RWPE2 (cell line): ENCODE measurements around the gene RFK.
A peak's percentile ranks its signal among the peaks of the same experiment; 100 is the strongest.
"Not testable (repeated sequence)": the region's sequence is repeated elsewhere in the genome, so short reads cannot be mapped to it uniquely, and the experiment has no call there.

Experiments used
- ATAC-seq: fragments of 200-7000 bp; cut with Tn5 transposase; 3 replicates; pipeline ENCODE4 v1.9.1; 2021; ENCODE audit warnings: low read depth
- DNase-seq: peaks from one replicate; pipeline ENCODE4 v3.0.0-alpha.2; 2020; ENCODE audit warnings: low spot score
- H3K27ac ChIP-seq: fragments of 450-650 bp; 2 replicates; pipeline ENCODE4 v1.5.1; 2017; ENCODE audit warnings: mild to moderate bottlenecking; ENCODE audit not compliant: poor library complexity, severe bottlenecking
- H3K27me3 ChIP-seq: fragments of 250-450 bp; sonication (Bioruptor Pico); 2 replicates; pipeline ENCODE4 v1.5.1; 2021; ENCODE audit warnings: mild to moderate bottlenecking, moderate library complexity; ENCODE audit not compliant: insufficient read depth, poor library complexity, severe bottlenecking
- H3K36me3 ChIP-seq: fragments of 250-450 bp; sonication (Bioruptor Pico); 2 replicates; pipeline ENCODE4 v1.5.1; 2020; ENCODE audit warnings: low read depth, mild to moderate bottlenecking, moderate library complexity
- H3K4me1 ChIP-seq: fragments of 250-450 bp; sonication (Bioruptor Pico); 2 replicates; pipeline ENCODE4 v1.5.1; 2021; ENCODE audit warnings: mild to moderate bottlenecking, moderate library complexity; ENCODE audit not compliant: insufficient read depth, poor library complexity, severe bottlenecking
- H3K4me3 ChIP-seq: fragments of 250-450 bp; sonication (Bioruptor Pico); 2 replicates; pipeline ENCODE4 v1.5.1; 2021; ENCODE audit warnings: mild to moderate bottlenecking, moderate library complexity; ENCODE audit not compliant: severe bottlenecking
- H3K9me3 ChIP-seq: fragments of 250-450 bp; sonication (Bioruptor Pico); 2 replicates; pipeline ENCODE4 v1.5.1; 2021; ENCODE audit warnings: mild to moderate bottlenecking, moderate library complexity; ENCODE audit not compliant: severe bottlenecking
- CTCF ChIP-seq: fragments of 450-650 bp; IDR thresholded peaks from one replicate; pipeline ENCODE4 v1.5.1; 2017; ENCODE audit warnings: mild to moderate bottlenecking, moderate library complexity; ENCODE audit not compliant: poor library complexity, severe bottlenecking

RFK gene

GRCh38 chr9:76394195-76394959 lies at the start of gene RFK:
TSS of gene RFK (minus strand) at chr9:76394426. CDS start at chr9:76394171, 255 bp downstream.
- peaks cover 16% of the 10 kb centered on the region for H3K36me3 ChIP-seq
- H3K9me3 ChIP-seq = peaks cover 3% of the 10 kb centered on the region
- ATAC-seq (peak; percentile 85), DNase-seq (peak; percentile 82)
- H3K27ac ChIP-seq = peak within 1 kb of the TSS; percentile 54
- no peaks in the 10 kb centered on the region for H3K4me1 ChIP-seq
- peak within 1 kb of the TSS; percentile 71 for H3K4me3 ChIP-seq
- TF ChIP-seq CTCF = peak; percentile 61
- no peaks in the 10 kb centered on the region for H3K27me3 ChIP-seq

- no peak overlapping the region for H3K4me3 ChIP-seq
- H3K36me3 ChIP-seq = no peaks in the 10 kb centered on the region
- no peaks in the 10 kb centered on the region for H3K27me3 ChIP-seq
- DNase-seq (no peak), ATAC-seq (no peak)
- no peaks in the 10 kb centered on the region for H3K9me3 ChIP-seq
- H3K27ac ChIP-seq = no peak overlapping the region
- no peak for TF ChIP-seq CTCF
- H3K4me1 ChIP-seq = no peaks in the 10 kb centered on the region
These were observed 49.7 kb upstream of the RFK start for GRCh38 chr9:76443887-76444286.

- no peaks in the 10 kb centered on the region for H3K4me1 ChIP-seq
- ATAC-seq (0 out of 3 replicates have a peak, but pooled peaks have one; percentile 19), DNase-seq (no peak)
These were observed 47.5 kb upstream of the RFK start for GRCh38 chr9:76441551-76442322.

GRCh38 chr9:76438841-76439588 lies 44.8 kb upstream of the RFK start:
- no peak for TF ChIP-seq CTCF
- no peak for ATAC-seq
- no peaks in the 10 kb centered on the region for H3K9me3 ChIP-seq

More at GRCh38 chr9:76441551-76442322, 47.5 kb upstream of the RFK start:
- no peaks in the 10 kb centered on the region for H3K27me3 ChIP-seq
- H3K36me3 ChIP-seq = no peaks in the 10 kb centered on the region
- no peaks in the 10 kb centered on the region for H3K9me3 ChIP-seq
- no peak overlapping the region for H3K27ac ChIP-seq
- no peak overlapping the region for H3K4me3 ChIP-seq
- no peak for TF ChIP-seq CTCF

GRCh38 chr9:76437017-76437699 lies 42.9 kb upstream of the RFK start:
- ATAC-seq, H3K27me3 ChIP-seq, H3K4me3 ChIP-seq, H3K36me3 ChIP-seq, H3K27ac ChIP-seq, H3K9me3 ChIP-seq, H3K4me1 ChIP-seq, DNase-seq: not testable (repeated sequence)

More at GRCh38 chr9:76438841-76439588, 44.8 kb upstream of the RFK start:
- no peaks in the 10 kb centered on the region for H3K36me3 ChIP-seq
- DNase-seq = no peak
- no peaks in the 10 kb centered on the region for H3K27me3 ChIP-seq
- H3K4me3 ChIP-seq = no peak overlapping the region
- H3K27ac ChIP-seq = no peak overlapping the region
- H3K4me1 ChIP-seq = no peaks in the 10 kb centered on the region

- not testable (repeated sequence) for H3K36me3 ChIP-seq, ATAC-seq, H3K27me3 ChIP-seq, DNase-seq, H3K27ac ChIP-seq, H3K4me3 ChIP-seq, H3K4me1 ChIP-seq, H3K9me3 ChIP-seq
These were observed 40.7 kb upstream of the RFK start for GRCh38 chr9:76434897-76435296.
